Stomach (tissue), 4 donors: ENCODE data around the gene SLC4A4.

Experiments
- CTCF ChIP-seq, 7 experiments: fragments of 450-650 bp in 4 of 7; fragments of 200-600 bp in 3 of 7; sonication (generic) in 3 of 7; IDR thresholded peaks; one replicate each; pipeline ENCODE4 v1.5.1; 2016 to 2019; ENCODE audit warnings: antibody characterized with exemption in 7 of 7, control low read depth in 2 of 7, mild to moderate bottlenecking in 1 of 7
- EP300 ChIP-seq: sonication (generic); formaldehyde crosslinking; IDR thresholded peaks from one replicate; pipeline ENCODE4 v1.6.1; 2017; ENCODE audit warnings: antibody characterized with exemption
- POLR2A ChIP-seq, 4 donors: fragments of 450-650 bp; IDR thresholded peaks; one replicate each; pipeline ENCODE4 v1.6.1; 2016; ENCODE audit warnings: antibody characterized with exemption in 4 of 4, control low read depth in 2 of 4, mild to moderate bottlenecking in 1 of 4, moderate library complexity in 1 of 4
- POLR2AphosphoS5 ChIP-seq, 3 donors: sonication (generic); formaldehyde crosslinking; IDR thresholded peaks; one replicate each; pipeline ENCODE4 v1.6.1; 2016; ENCODE audit warnings: antibody characterized with exemption in 3 of 3

GRCh38 chr4:71322425-71322824 lies 16.4 kb upstream of the SLC4A4 start:
- TF ChIP-seq CTCF (IDR thresholded peaks at IDR 0.05), result no peak
- no peak for TF ChIP-seq EP300
- TF ChIP-seq POLR2A (IDR thresholded peaks at IDR 0.05), result no peak
- TF ChIP-seq POLR2AphosphoS5 (IDR thresholded peaks at IDR 0.05), result no peak
